ENCODE results near the gene HMGN4.
"Not testable (repeated sequence)": the region's sequence is repeated elsewhere in the genome, so short reads cannot be mapped to it uniquely, and the experiment has no call there.

HMGN4 gene

GRCh38 chr6:26537846-26538571 lies at the start of gene HMGN4:
Gene HMGN4 (plus strand): TSS chr6:26538366. CDS start chr6:26545207, 6,841 bp downstream.
- DNase-seq, result no peak

- DNase-seq, result no peak
Measured at GRCh38 chr6:26489996-26490964, 47.9 kb upstream of the HMGN4 start.

GRCh38 chr6:26491604-26492003 lies 46.6 kb upstream of the HMGN4 start:
- no peak for DNase-seq

- DNase-seq, result no peak
Measured at GRCh38 chr6:26493258-26493657, 44.9 kb upstream of the HMGN4 start.

- DNase-seq, result no peak
Measured at GRCh38 chr6:26494117-26494516, 44.0 kb upstream of the HMGN4 start.

GRCh38 chr6:26495281-26495680 lies 42.9 kb upstream of the HMGN4 start:
- DNase-seq, result no peak

GRCh38 chr6:26497610-26498009 lies 40.6 kb upstream of the HMGN4 start:
- DNase-seq, result no peak

GRCh38 chr6:26500102-26500501 lies 38.1 kb upstream of the HMGN4 start, which contains the start of gene BTN1A1:
Gene BTN1A1 (plus strand): TSS chr6:26500303. CDS start chr6:26501287, 984 bp downstream.
- no peak for DNase-seq

- no peak for DNase-seq
Measured at GRCh38 chr6:26501482-26501986, 36.6 kb upstream of the HMGN4 start.

- DNase-seq, result no peak
Measured at GRCh38 chr6:26502165-26502564, 36.0 kb upstream of the HMGN4 start.

GRCh38 chr6:26502626-26503025 lies 35.5 kb upstream of the HMGN4 start:
- no peak for DNase-seq

- no peak for DNase-seq
Measured at GRCh38 chr6:26507658-26508057, 30.5 kb upstream of the HMGN4 start.

- DNase-seq, result not testable (repeated sequence)
Measured at GRCh38 chr6:26511033-26511432, 27.1 kb upstream of the HMGN4 start.

- DNase-seq, result no peak
Measured at GRCh38 chr6:26514984-26515383, 23.2 kb upstream of the HMGN4 start.

GRCh38 chr6:26516481-26517427 lies 21.4 kb upstream of the HMGN4 start:
- no peak for DNase-seq

GRCh38 chr6:26519359-26519758 lies 18.8 kb upstream of the HMGN4 start:
- no peak for DNase-seq

GRCh38 chr6:26520237-26520849 lies 17.8 kb upstream of the HMGN4 start:
- no peak for DNase-seq

- DNase-seq, result no peak
Measured at GRCh38 chr6:26520850-26521599, 17.1 kb upstream of the HMGN4 start.

- DNase-seq, result peak; percentile 15
Measured at GRCh38 chr6:26521600-26522391, 16.4 kb upstream of the HMGN4 start.
